Measurements from ENCODE around the gene OGDH.

OGDH gene

GRCh38 chr7:44564606-44565005 is 41.8 kb upstream of the OGDH start:
- TF ChIP-seq, protein P1, sequence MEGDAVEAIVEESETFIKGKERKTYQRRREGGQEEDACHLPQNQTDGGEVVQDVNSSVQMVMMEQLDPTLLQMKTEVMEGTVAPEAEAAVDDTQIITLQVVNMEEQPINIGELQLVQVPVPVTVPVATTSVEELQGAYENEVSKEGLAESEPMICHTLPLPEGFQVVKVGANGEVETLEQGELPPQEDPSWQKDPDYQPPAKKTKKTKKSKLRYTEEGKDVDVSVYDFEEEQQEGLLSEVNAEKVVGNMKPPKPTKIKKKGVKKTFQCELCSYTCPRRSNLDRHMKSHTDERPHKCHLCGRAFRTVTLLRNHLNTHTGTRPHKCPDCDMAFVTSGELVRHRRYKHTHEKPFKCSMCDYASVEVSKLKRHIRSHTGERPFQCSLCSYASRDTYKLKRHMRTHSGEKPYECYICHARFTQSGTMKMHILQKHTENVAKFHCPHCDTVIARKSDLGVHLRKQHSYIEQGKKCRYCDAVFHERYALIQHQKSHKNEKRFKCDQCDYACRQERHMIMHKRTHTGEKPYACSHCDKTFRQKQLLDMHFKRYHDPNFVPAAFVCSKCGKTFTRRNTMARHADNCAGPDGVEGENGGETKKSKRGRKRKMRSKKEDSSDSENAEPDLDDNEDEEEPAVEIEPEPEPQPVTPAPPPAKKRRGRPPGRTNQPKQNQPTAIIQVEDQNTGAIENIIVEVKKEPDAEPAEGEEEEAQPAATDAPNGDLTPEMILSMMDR (IDR thresholded peaks at IDR 0.05; ENCODE audit: control insufficient read depth, insufficient read depth, low read depth, low read length, missing control alignments), result no peak
- no peak overlapping the region for H3K4me3 ChIP-seq (ENCODE audit: control insufficient read depth, low read depth, low read length)
- DNase-seq (ENCODE audit: low read depth), result no peak

DNA sequence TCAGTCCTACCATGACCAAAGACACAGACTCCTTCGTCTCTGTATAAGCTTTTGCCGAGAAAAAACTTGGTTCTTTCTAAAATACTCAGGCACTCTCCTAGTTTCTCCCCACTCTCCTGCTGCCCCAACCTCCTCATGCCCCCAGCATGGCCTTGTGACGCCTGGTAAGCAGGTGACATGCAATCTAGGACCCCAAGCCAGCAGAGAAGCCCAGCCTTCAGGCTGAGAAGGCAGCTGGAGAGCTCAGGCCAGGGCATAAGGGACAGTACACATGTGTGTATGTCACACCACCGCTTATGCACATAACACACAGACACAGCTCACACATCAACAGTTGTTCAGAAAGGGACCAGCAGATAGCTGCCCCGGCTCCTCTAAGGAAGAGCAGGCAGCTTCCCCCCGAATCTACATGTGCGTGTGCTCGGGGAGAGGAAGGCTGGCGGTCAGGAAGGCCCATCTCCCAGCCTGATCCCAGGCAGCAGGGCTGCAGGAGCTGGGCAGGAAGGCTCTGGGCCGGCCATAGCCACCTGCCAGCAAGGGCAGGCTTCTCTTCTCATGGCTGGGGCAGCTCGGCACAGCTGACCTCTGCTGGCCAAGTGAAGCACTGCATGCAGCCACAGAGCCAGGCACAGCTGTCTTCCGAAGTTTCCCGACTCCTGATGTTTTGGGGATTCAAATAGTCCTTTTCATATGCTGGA is 41.2 kb upstream of the OGDH start:
- TF ChIP-seq, protein P1 (IDR thresholded peaks at IDR 0.05; ENCODE audit: control insufficient read depth, insufficient read depth, low read depth, low read length, missing control alignments), result peak; percentile 97
- no peak for DNase-seq (ENCODE audit: low read depth)
- H3K4me3 ChIP-seq (ENCODE audit: control insufficient read depth, low read depth, low read length), result no peak overlapping the region

GRCh38 chr7:44565795-44566559 is 40.5 kb upstream of the OGDH start:
- TF ChIP-seq, protein P1 (IDR thresholded peaks at IDR 0.05; ENCODE audit: control insufficient read depth, insufficient read depth, low read depth, low read length, missing control alignments), result no peak
- DNase-seq (ENCODE audit: low read depth), result no peak
- no peak overlapping the region for H3K4me3 ChIP-seq (ENCODE audit: control insufficient read depth, low read depth, low read length)

GRCh38 chr7:44566680-44567079 is 39.7 kb upstream of the OGDH start:
- no peak for DNase-seq (ENCODE audit: low read depth)
- H3K4me3 ChIP-seq (ENCODE audit: control insufficient read depth, low read depth, low read length), result no peak overlapping the region
- TF ChIP-seq, protein P1 (IDR thresholded peaks at IDR 0.05; ENCODE audit: control insufficient read depth, insufficient read depth, low read depth, low read length, missing control alignments), result no peak

DNA sequence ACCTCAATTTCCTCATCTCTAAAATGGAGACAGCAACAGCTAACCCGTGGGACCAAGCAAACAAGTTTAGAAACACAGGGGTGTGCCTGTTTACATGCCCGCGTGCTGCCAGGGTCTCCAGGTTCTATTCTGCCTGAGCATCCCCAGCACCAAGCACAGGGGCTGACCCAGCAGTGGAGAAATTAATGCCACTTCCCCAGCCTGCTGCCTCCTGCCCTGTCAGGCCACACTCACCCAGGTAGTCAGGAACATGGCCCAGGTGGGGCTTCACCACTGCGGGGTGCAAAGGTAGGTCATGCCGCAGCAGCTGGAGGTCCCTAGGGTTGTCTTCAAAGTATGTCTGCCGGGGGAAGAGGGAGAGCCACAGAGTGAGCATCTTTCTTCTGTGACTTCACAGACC is 38.5 kb upstream of the OGDH start:
- TF ChIP-seq, protein P1 (IDR thresholded peaks at IDR 0.05; ENCODE audit: control insufficient read depth, insufficient read depth, low read depth, low read length, missing control alignments), result no peak
- no peak for DNase-seq (ENCODE audit: low read depth)
- no peak overlapping the region for H3K4me3 ChIP-seq (ENCODE audit: control insufficient read depth, low read depth, low read length)

DNA sequence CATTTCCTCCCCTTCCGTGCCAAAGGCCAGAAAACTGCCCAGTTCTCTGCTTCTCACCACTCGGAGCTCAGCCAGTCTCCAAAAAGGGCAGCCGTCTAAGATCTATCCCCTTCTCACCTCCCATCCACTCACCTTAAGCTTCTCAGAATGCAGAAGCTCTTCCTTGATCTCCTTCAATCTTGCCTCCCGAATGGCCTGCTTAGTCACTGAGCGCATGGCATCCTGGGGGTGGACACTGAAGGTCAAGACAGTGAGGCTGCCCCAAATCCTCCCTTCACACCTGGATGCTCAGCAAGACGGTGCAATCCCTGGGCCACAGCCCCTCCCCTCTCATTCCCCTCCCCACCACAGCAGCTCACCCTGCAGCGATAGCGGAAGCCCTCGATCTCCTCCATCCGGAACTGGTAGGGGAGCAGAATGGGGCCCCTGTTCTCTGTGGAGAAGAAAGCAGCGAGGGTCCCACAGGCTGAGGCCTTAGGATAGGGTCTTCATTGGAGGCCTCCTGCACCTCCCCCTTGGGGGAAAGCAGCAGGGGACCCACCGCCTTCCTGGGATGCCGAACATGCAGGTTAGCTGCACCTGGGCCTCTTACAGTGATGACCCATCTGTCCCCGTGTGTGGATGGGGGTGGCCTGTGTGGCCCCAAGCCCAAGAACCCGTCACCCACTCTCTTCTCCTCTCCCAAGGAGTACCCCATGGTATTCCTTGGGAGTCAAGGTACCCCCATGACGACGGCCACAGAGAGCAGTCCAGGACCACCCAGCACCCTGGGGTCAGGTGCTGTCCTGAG is 37.5 kb upstream of the OGDH start:
- no peak overlapping the region for H3K4me3 ChIP-seq (ENCODE audit: control insufficient read depth, low read depth, low read length)
- DNase-seq (ENCODE audit: low read depth), result no peak
- TF ChIP-seq, protein P1 (IDR thresholded peaks at IDR 0.05; ENCODE audit: control insufficient read depth, insufficient read depth, low read depth, low read length, missing control alignments), result no peak

Measured in AG09309 (cell line).